ENCODE measurements around the gene CNPY1. TPM values are rescaled to one million over a fixed set of nuclear protein-coding genes. Genes with fewer than 3 reads are reported as not detected.

Gene CNPY1
- total RNA-seq, 1 experiment from 2014 or later = not detected

- no peaks in the 10 kb centered on the region for H3K4me1 Mint-ChIP-seq (ENCODE audit: low read depth, unreplicated experiment)
- H3K36me3 Mint-ChIP-seq (ENCODE audit: insufficient read depth, unreplicated experiment) = no peaks in the 10 kb centered on the region
- H3K9me3 Mint-ChIP-seq (ENCODE audit: unreplicated experiment) = no peaks in the 10 kb centered on the region
- peaks cover 9% of the 10 kb centered on the region for H3K27me3 Mint-ChIP-seq (ENCODE audit: insufficient read depth, unreplicated experiment)
- no peak overlapping the region for H3K4me3 Mint-ChIP-seq (ENCODE audit: unreplicated experiment)
- DNase-seq = no peak
- peaks cover 4% of the 10 kb centered on the region; the same call in 1 of the 2 replicates for H3K9me3 ChIP-seq
- POLR2A ChIA-PET = no interaction called here
- H3K27me3 ChIP-seq (replicated peaks; ENCODE audit: control insufficient read depth, insufficient read depth, low read length) = no peaks in the 10 kb centered on the region
- CTCF ChIA-PET = no interaction called here
- no peaks in the 10 kb centered on the region for H3K4me1 ChIP-seq
- TF ChIP-seq CTCF (IDR thresholded peaks at IDR 0.05; ENCODE audit: insufficient read depth in 1 of 2, low read depth in 1 of 2, low read length in 1 of 2, severe bottlenecking in 1 of 2, unreplicated experiment in 1 of 2) = no peak
- no peaks in the 10 kb centered on the region for H3K36me3 ChIP-seq (ENCODE audit: control insufficient read depth, insufficient read depth, low read length)
- BruUV-seq (replicated peaks) = no TSS peak
- no peak overlapping the region for H3K27ac Mint-ChIP-seq (ENCODE audit: unreplicated experiment)
- intact Hi-C loops (cut with micrococcal nuclease; ENCODE audit: unreplicated experiment) = no loop called here
- H3K4me3 ChIP-seq (ENCODE audit: low read depth, low read length) = no peak overlapping the region
These were observed 63.7 kb downstream of the CNPY1 start for GRCh38 chr7:155482511-155483183.

GRCh38 chr7:155481764-155482163, 64.6 kb downstream of the CNPY1 start:
- Mint-ChIP-seq H3K4me3 (ENCODE audit: unreplicated experiment) (no peak overlapping the region), H3K36me3 (ENCODE audit: insufficient read depth, unreplicated experiment) (no peaks in the 10 kb centered on the region), H3K4me1 (ENCODE audit: low read depth, unreplicated experiment) (no peaks in the 10 kb centered on the region), H3K27ac (ENCODE audit: unreplicated experiment) (no peak overlapping the region), H3K9me3 (ENCODE audit: unreplicated experiment) (no peaks in the 10 kb centered on the region), H3K27me3 (ENCODE audit: insufficient read depth, unreplicated experiment) (peaks cover 13% of the 10 kb centered on the region)
- no peak for TF ChIP-seq CTCF (IDR thresholded peaks at IDR 0.05; ENCODE audit: insufficient read depth in 1 of 2, low read depth in 1 of 2, low read length in 1 of 2, severe bottlenecking in 1 of 2, unreplicated experiment in 1 of 2)
- Histone ChIP-seq H3K9me3 (peaks cover 4% of the 10 kb centered on the region; the same call in 1 of the 2 replicates), H3K4me3 (ENCODE audit: low read depth, low read length) (no peak overlapping the region), H3K27me3 (replicated peaks; ENCODE audit: control insufficient read depth, insufficient read depth, low read length) (no peaks in the 10 kb centered on the region), H3K36me3 (ENCODE audit: control insufficient read depth, insufficient read depth, low read length) (no peaks in the 10 kb centered on the region), H3K4me1 (no peaks in the 10 kb centered on the region)
- CTCF ChIA-PET = no interaction called here
- no peak for DNase-seq
- POLR2A ChIA-PET = no interaction called here
- intact Hi-C loops (cut with micrococcal nuclease; ENCODE audit: unreplicated experiment) = no loop called here
- BruUV-seq (replicated peaks) = no TSS peak

GRCh38 chr7:155477476-155477875, 68.9 kb downstream of the CNPY1 start:
- ChIA-PET CTCF (no interaction called here), POLR2A (no interaction called here)
- H3K36me3 Mint-ChIP-seq (ENCODE audit: insufficient read depth, unreplicated experiment) = peaks cover 3% of the 10 kb centered on the region
- peaks cover 3% of the 10 kb centered on the region for H3K4me1 Mint-ChIP-seq (ENCODE audit: low read depth, unreplicated experiment)
- H3K4me1 ChIP-seq = peaks cover 9% of the 10 kb centered on the region; the same call in 1 of the 2 replicates
- no peak overlapping the region for H3K4me3 ChIP-seq (ENCODE audit: low read depth, low read length)
- no peaks in the 10 kb centered on the region for H3K27me3 ChIP-seq (replicated peaks; ENCODE audit: control insufficient read depth, insufficient read depth, low read length)
- no TSS peak for BruUV-seq (replicated peaks)
- intact Hi-C loops (cut with micrococcal nuclease; ENCODE audit: unreplicated experiment) = no loop called here
- H3K9me3 Mint-ChIP-seq (ENCODE audit: unreplicated experiment) = no peaks in the 10 kb centered on the region
- H3K9me3 ChIP-seq = peaks cover 4% of the 10 kb centered on the region; the same call in 1 of the 2 replicates
- H3K36me3 ChIP-seq (ENCODE audit: control insufficient read depth, insufficient read depth, low read length) = no peaks in the 10 kb centered on the region
- TF ChIP-seq CTCF (IDR thresholded peaks at IDR 0.05; ENCODE audit: insufficient read depth in 1 of 2, low read depth in 1 of 2, low read length in 1 of 2, severe bottlenecking in 1 of 2, unreplicated experiment in 1 of 2) = no peak
- H3K27ac Mint-ChIP-seq (ENCODE audit: unreplicated experiment) = no peak overlapping the region
- no peak overlapping the region for H3K4me3 Mint-ChIP-seq (ENCODE audit: unreplicated experiment)
- H3K27me3 Mint-ChIP-seq (ENCODE audit: insufficient read depth, unreplicated experiment) = peaks cover 20% of the 10 kb centered on the region
- no peak for DNase-seq

All from Caco-2 (cell line).